PFSK-1 (cell line): ENCODE data around the gene LCE2C.

Source experiments
- FOXP2 ChIP-seq: optimal IDR thresholded peaks from 2 replicates; pipeline ENCODE3; 2011; ENCODE audit warnings: borderline replicate concordance, control low read depth, inconsistent platforms; ENCODE audit not compliant: insufficient read depth; ENCODE audit errors: extremely low read length, extremely low read depth
- POLR2AphosphoS5 ChIP-seq: IDR thresholded peaks from 2 replicates; pipeline ENCODE4 v1.6.1; 2012; ENCODE audit warnings: low read depth, mild to moderate bottlenecking, control low read depth, low read length, moderate library complexity
- SIN3A ChIP-seq: IDR thresholded peaks from 2 replicates; pipeline ENCODE4 v1.6.1; 2012; ENCODE audit warnings: mild to moderate bottlenecking, low read length, moderate library complexity, borderline replicate concordance; ENCODE audit not compliant: insufficient read depth
- TAF1 ChIP-seq: IDR thresholded peaks from 2 replicates; pipeline ENCODE4 v1.6.1; 2012; ENCODE audit warnings: low read length, control low read depth, borderline replicate concordance; ENCODE audit not compliant: insufficient read depth
- TF ChIP-seq, protein P1 (sequence below), 2 experiments: IDR thresholded peaks; 2 replicates each; pipeline versions ENCODE4 v1.6.1 to v1.8.0; 2011 to 2012; ENCODE audit warnings: low read depth in 2 of 2, low read length in 2 of 2, control low read depth in 1 of 2, inconsistent platforms in 1 of 2, mild to moderate bottlenecking in 1 of 2, moderate library complexity in 1 of 2; ENCODE audit not compliant: insufficient read depth in 1 of 2

Gene LCE2C

DNA sequence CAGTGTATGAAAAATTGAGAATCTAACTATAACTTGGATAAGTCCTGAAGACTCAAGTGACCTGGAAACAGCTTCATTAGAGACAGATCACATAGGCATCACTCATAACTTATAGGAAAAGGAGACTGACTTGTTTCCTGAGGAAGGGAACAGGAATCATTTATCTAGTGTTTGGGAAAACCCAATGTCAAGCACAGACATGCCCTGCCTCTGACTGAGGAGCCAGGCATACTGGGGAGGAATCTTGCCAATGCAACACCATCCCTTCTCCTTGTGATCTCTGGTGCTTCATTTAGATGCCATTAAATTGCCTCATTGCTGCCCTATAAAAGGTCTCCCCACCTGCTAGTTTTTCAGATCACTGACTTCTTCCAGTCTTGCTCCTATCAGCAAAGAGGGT is 43.2 kb downstream of the LCE2C start:
- TF ChIP-seq, protein P1, sequence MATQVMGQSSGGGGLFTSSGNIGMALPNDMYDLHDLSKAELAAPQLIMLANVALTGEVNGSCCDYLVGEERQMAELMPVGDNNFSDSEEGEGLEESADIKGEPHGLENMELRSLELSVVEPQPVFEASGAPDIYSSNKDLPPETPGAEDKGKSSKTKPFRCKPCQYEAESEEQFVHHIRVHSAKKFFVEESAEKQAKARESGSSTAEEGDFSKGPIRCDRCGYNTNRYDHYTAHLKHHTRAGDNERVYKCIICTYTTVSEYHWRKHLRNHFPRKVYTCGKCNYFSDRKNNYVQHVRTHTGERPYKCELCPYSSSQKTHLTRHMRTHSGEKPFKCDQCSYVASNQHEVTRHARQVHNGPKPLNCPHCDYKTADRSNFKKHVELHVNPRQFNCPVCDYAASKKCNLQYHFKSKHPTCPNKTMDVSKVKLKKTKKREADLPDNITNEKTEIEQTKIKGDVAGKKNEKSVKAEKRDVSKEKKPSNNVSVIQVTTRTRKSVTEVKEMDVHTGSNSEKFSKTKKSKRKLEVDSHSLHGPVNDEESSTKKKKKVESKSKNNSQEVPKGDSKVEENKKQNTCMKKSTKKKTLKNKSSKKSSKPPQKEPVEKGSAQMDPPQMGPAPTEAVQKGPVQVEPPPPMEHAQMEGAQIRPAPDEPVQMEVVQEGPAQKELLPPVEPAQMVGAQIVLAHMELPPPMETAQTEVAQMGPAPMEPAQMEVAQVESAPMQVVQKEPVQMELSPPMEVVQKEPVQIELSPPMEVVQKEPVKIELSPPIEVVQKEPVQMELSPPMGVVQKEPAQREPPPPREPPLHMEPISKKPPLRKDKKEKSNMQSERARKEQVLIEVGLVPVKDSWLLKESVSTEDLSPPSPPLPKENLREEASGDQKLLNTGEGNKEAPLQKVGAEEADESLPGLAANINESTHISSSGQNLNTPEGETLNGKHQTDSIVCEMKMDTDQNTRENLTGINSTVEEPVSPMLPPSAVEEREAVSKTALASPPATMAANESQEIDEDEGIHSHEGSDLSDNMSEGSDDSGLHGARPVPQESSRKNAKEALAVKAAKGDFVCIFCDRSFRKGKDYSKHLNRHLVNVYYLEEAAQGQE (IDR thresholded peaks at IDR 0.05; ENCODE audit: insufficient read depth in 1 of 2, low read depth in 2 of 2, low read length in 2 of 2), result no peak
- TF ChIP-seq SIN3A (no peak), FOXP2 (no peak), TAF1 (no peak), POLR2AphosphoS5 (no peak)

DNA sequence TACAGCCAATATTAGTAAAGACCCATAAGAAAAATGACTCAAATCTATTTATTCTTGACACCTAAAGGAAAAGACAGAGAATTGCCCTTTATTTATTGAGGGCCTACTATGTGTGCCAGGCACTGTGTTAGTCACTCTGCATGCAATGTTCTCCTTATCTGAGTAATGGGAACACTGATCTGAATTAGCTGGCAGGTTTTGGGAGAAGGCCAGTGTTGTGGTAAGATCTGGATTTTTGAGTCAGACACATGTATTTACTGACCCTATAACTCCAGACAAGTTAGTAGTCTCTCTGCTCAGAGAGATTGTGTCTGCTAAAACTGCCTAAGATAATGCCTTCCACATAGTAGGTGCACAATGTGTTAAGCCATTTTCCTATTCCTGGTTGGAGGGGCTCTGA is 50.2 kb downstream of the LCE2C start:
- TF ChIP-seq TAF1 (no peak), SIN3A (no peak), FOXP2 (no peak), POLR2AphosphoS5 (no peak)
- TF ChIP-seq, protein P1 (IDR thresholded peaks at IDR 0.05; ENCODE audit: insufficient read depth in 1 of 2, low read depth in 2 of 2, low read length in 2 of 2), result no peak
